ENCODE measurements around the gene TRMO.

Gene TRMO

GRCh38 chr9:97930972-97931371 lies 8.7 kb upstream of the TRMO start:
- Histone ChIP-seq H3K27ac (ENCODE audit: low read length) (peak overlapping the region; percentile 30; the same call in 1 of the 2 replicates), H3K4me1 (ENCODE audit: low read length) (peaks cover 42% of the 10 kb centered on the region), H3K9me3 (replicated peaks; ENCODE audit: insufficient read depth, low read length) (no peaks in the 10 kb centered on the region), H3K4me2 (ENCODE audit: low read depth, low read length) (peak overlapping the region; percentile 76), H3K4me3 (ENCODE audit: low read length) (peak overlapping the region; percentile 29; the same call in 1 of the 2 replicates), H3K9me2 (replicated peaks; ENCODE audit: insufficient read depth, low read length) (no peaks in the 10 kb centered on the region), H3K27me3 (replicated peaks; ENCODE audit: insufficient read depth, low read length) (no peaks in the 10 kb centered on the region), H4K20me1 (ENCODE audit: insufficient read depth, low read length) (no peaks in the 10 kb centered on the region), H3F3A (ENCODE audit: insufficient read depth, low read length) (peaks cover 16% of the 10 kb centered on the region), H3K9ac (ENCODE audit: low read length) (no peak overlapping the region), H3K79me2 (ENCODE audit: low read length) (peaks cover 23% of the 10 kb centered on the region), H3K36me3 (replicated peaks; ENCODE audit: insufficient read depth, low read length) (no peaks in the 10 kb centered on the region), H2AFZ (ENCODE audit: low read length) (peak overlapping the region; percentile 39; the same call in 1 of the 2 replicates)
- TF ChIP-seq EZH2phosphoT487 (IDR thresholded peaks at IDR 0.05; ENCODE audit: low read length) (no peak), CTCF (IDR thresholded peaks at IDR 0.05; ENCODE audit: low read length) (no peak), EZH2 (optimal IDR thresholded peaks at IDR 0.05; ENCODE audit: low read depth, low read length) (no peak)
- DNase-seq: peak; percentile 31

- no peak overlapping the region for H2AFZ ChIP-seq (ENCODE audit: low read length)
- H3K9me2 ChIP-seq (replicated peaks; ENCODE audit: insufficient read depth, low read length): no peaks in the 10 kb centered on the region
- H3K9me3 ChIP-seq (replicated peaks; ENCODE audit: insufficient read depth, low read length): no peaks in the 10 kb centered on the region
- H3K36me3 ChIP-seq (replicated peaks; ENCODE audit: insufficient read depth, low read length): no peaks in the 10 kb centered on the region
- no peaks in the 10 kb centered on the region for H3K27me3 ChIP-seq (replicated peaks; ENCODE audit: insufficient read depth, low read length)
- TF ChIP-seq EZH2 (optimal IDR thresholded peaks at IDR 0.05; ENCODE audit: low read depth, low read length) (no peak), CTCF (IDR thresholded peaks at IDR 0.05; ENCODE audit: low read length) (no peak), EZH2phosphoT487 (IDR thresholded peaks at IDR 0.05; ENCODE audit: low read length) (no peak)
- H3K4me3 ChIP-seq (ENCODE audit: low read length): no peak overlapping the region
- H3K27ac ChIP-seq (ENCODE audit: low read length): no peak overlapping the region
- H3F3A ChIP-seq (ENCODE audit: insufficient read depth, low read length): peaks cover 16% of the 10 kb centered on the region
- peaks cover 31% of the 10 kb centered on the region for H3K4me1 ChIP-seq (ENCODE audit: low read length)
- peaks cover 22% of the 10 kb centered on the region for H3K79me2 ChIP-seq (ENCODE audit: low read length)
- H3K9ac ChIP-seq (ENCODE audit: low read length): no peak overlapping the region
- no peak for DNase-seq
- no peaks in the 10 kb centered on the region for H4K20me1 ChIP-seq (ENCODE audit: insufficient read depth, low read length)
- H3K4me2 ChIP-seq (ENCODE audit: low read depth, low read length): no peak overlapping the region
Observed at GRCh38 chr9:97928986-97929604, 6.8 kb upstream of the TRMO start.

- Histone ChIP-seq H3K4me2 (ENCODE audit: low read depth, low read length) (no peak overlapping the region), H3K9me3 (replicated peaks; ENCODE audit: insufficient read depth, low read length) (no peaks in the 10 kb centered on the region), H3K9ac (ENCODE audit: low read length) (no peak overlapping the region), H3F3A (ENCODE audit: insufficient read depth, low read length) (peaks cover 18% of the 10 kb centered on the region), H3K4me3 (ENCODE audit: low read length) (no peak overlapping the region), H3K9me2 (replicated peaks; ENCODE audit: insufficient read depth, low read length) (no peaks in the 10 kb centered on the region), H4K20me1 (ENCODE audit: insufficient read depth, low read length) (no peaks in the 10 kb centered on the region), H3K79me2 (ENCODE audit: low read length) (peaks cover 27% of the 10 kb centered on the region), H3K36me3 (replicated peaks; ENCODE audit: insufficient read depth, low read length) (no peaks in the 10 kb centered on the region), H3K4me1 (ENCODE audit: low read length) (peaks cover 14% of the 10 kb centered on the region), H2AFZ (ENCODE audit: low read length) (no peak overlapping the region), H3K27me3 (replicated peaks; ENCODE audit: insufficient read depth, low read length) (no peaks in the 10 kb centered on the region), H3K27ac (ENCODE audit: low read length) (no peak overlapping the region)
- DNase-seq: no peak
- TF ChIP-seq EZH2 (optimal IDR thresholded peaks at IDR 0.05; ENCODE audit: low read depth, low read length): no peak
Observed at GRCh38 chr9:97925497-97926334, 3.4 kb upstream of the TRMO start.

Measured in MM.1S (cell line).